ENCODE measurements around the gene SIX3. TPM values are rescaled to one million over a fixed set of nuclear protein-coding genes. Genes with fewer than 3 reads are reported as not detected.

SIX3 gene
- total RNA-seq, 1 experiment from 2014 or later = 0.07 TPM

DNA sequence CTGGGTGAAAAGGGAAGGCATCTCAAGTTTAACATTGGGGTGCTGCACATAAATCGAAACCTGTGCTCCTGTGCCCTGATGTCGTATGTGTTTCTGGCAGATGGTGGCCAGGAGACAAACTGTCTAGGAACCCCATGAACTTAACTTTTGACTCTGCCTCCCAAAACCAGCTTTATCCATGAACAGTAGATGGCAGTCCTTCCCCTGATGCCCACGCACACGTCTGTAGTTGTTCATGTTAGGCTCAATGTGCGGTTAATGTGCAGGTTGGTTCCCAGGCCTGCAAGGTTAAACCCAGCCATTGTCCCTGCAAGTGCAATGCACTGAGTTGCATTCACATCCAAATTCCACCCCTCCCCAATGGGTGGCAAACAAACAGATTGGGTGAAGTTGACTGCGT, 44.1 kb upstream of the SIX3 start:
- no peak overlapping the region for H3K4me3 ChIP-seq (ENCODE audit: low read length)
- CTCF ChIA-PET = no interaction called here

DNA sequence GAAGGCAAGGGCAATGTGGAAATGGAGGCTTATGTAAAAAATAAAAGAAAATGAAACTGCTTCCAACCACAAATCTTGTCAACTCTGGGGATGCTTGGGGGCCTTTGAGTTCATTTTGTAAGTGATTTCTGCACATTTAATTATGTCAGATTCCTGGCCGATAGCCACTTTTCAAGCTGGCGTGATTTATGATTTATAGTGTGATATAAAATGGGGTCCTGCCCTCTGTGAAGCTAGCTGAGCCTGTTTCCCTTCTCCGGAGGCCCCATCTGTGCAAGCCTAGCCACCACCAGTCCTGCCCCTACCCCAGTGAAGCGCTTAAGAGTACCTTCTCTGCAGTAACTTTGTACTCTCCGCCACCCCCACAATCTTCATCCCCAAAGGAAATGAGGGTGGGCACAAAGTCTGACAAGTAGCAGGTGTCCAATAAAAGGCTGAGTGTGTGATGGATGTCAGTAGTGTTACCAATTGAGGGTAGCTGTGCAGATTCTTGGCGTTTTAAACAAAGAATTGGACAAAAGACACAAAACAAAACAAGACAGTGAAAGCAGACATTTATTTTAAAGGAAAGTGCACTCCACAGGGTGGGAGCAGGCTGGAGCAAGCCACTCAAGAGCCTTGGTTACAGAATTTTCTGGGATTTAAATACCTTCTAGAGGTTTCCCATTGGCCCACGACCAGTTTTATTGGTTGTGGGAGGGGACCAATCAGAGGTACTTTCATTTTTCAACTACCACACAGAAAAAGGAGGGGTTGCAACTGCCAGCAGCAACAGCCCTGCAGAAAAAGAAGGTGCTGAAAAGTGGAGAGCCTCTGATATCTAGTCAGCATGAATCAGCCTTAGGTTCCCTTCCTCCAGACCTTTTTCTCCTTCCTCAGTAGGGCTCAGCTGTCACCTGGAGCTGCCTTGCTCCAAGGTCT, 39.0 kb upstream of the SIX3 start:
- no peaks in the 10 kb centered on the region for H3F3A ChIP-seq (ENCODE audit: low read length, unreplicated experiment)
- TF ChIP-seq EZH2 (IDR thresholded peaks at IDR 0.05; ENCODE audit: low read length, unreplicated experiment) = no peak
- TF ChIP-seq CTCF (conservative IDR thresholded peaks at IDR 0.05; ENCODE audit: low read depth, low read length) = no peak
- TF ChIP-seq EZH2phosphoT487 (IDR thresholded peaks at IDR 0.05; ENCODE audit: borderline replicate concordance, low read length) = no peak
- no peak overlapping the region for H3K9ac ChIP-seq (ENCODE audit: low read length)
- BruUV-seq (replicated peaks) = no TSS peak
- CTCF ChIA-PET = no interaction called here
- no peaks in the 10 kb centered on the region for H3K9me3 ChIP-seq (ENCODE audit: low read length)
- no peaks in the 10 kb centered on the region for H4K20me1 ChIP-seq (ENCODE audit: low read length)
- no peak overlapping the region for H3K4me3 ChIP-seq (ENCODE audit: low read length)
- no peak overlapping the region for H2AFZ ChIP-seq (ENCODE audit: low read length)
- no peaks in the 10 kb centered on the region for H3K4me1 ChIP-seq (ENCODE audit: insufficient read depth, low read length)
- intact Hi-C loops (cut with micrococcal nuclease) = no loop called here
- H3K36me3 ChIP-seq (ENCODE audit: low read depth, low read length) = no peaks in the 10 kb centered on the region
- no peak overlapping the region for H3K4me2 ChIP-seq (ENCODE audit: low read length)
- H3K27ac ChIP-seq (ENCODE audit: low read length) = no peak overlapping the region
- POLR2A ChIA-PET (ENCODE audit: unreplicated experiment) = no interaction called here
- ATAC-seq (no peak), DNase-seq (no peak)
- peaks cover 35% of the 10 kb centered on the region for H3K27me3 ChIP-seq (ENCODE audit: low read length)
- no peaks in the 10 kb centered on the region for H3K9me2 ChIP-seq (replicated peaks; ENCODE audit: low read length)
- no peaks in the 10 kb centered on the region for H3K79me2 ChIP-seq (ENCODE audit: low read length)

More for the DNA sequence above, 44.1 kb upstream of the SIX3 start:
- Histone ChIP-seq H3K4me2 (ENCODE audit: low read length) (no peak overlapping the region), H3K79me2 (ENCODE audit: low read length) (no peaks in the 10 kb centered on the region), H3K9ac (ENCODE audit: low read length) (no peak overlapping the region), H3K9me3 (ENCODE audit: low read length) (no peaks in the 10 kb centered on the region), H3K9me2 (replicated peaks; ENCODE audit: low read length) (no peaks in the 10 kb centered on the region), H3F3A (ENCODE audit: low read length, unreplicated experiment) (no peaks in the 10 kb centered on the region), H4K20me1 (ENCODE audit: low read length) (no peaks in the 10 kb centered on the region), H2AFZ (ENCODE audit: low read length) (no peak overlapping the region), H3K27me3 (ENCODE audit: low read length) (peaks cover 27% of the 10 kb centered on the region), H3K4me1 (ENCODE audit: insufficient read depth, low read length) (no peaks in the 10 kb centered on the region), H3K36me3 (ENCODE audit: low read depth, low read length) (no peaks in the 10 kb centered on the region), H3K27ac (ENCODE audit: low read length) (no peak overlapping the region)
- peak; percentile 32 for DNase-seq
- BruUV-seq (replicated peaks) = no TSS peak
- POLR2A ChIA-PET (ENCODE audit: unreplicated experiment) = no interaction called here
- ATAC-seq = no peak
- intact Hi-C loops (cut with micrococcal nuclease) = loop anchor here (1.0 kb wide), 1 partner anchor 58 kb away; no protein-coding TSS in a partner anchor
- TF ChIP-seq EZH2phosphoT487 (IDR thresholded peaks at IDR 0.05; ENCODE audit: borderline replicate concordance, low read length) (no peak), CTCF (conservative IDR thresholded peaks at IDR 0.05; ENCODE audit: low read depth, low read length) (peak; percentile 50), EZH2 (IDR thresholded peaks at IDR 0.05; ENCODE audit: low read length, unreplicated experiment) (no peak)

GRCh38 chr2:44904578-44904977, 36.9 kb upstream of the SIX3 start:
- H3K9ac ChIP-seq (ENCODE audit: low read length) = no peak overlapping the region
- no peaks in the 10 kb centered on the region for H3K9me3 ChIP-seq (ENCODE audit: low read length)
- DNase-seq = no peak
- intact Hi-C loops (cut with micrococcal nuclease) = no loop called here
- H3K27ac ChIP-seq (ENCODE audit: low read length) = no peak overlapping the region
- H3K36me3 ChIP-seq (ENCODE audit: low read depth, low read length) = no peaks in the 10 kb centered on the region
- ATAC-seq = no peak
- H4K20me1 ChIP-seq (ENCODE audit: low read length) = no peaks in the 10 kb centered on the region
- H3K4me2 ChIP-seq (ENCODE audit: low read length) = no peak overlapping the region
- no peaks in the 10 kb centered on the region for H3K4me1 ChIP-seq (ENCODE audit: insufficient read depth, low read length)
- no peaks in the 10 kb centered on the region for H3F3A ChIP-seq (ENCODE audit: low read length, unreplicated experiment)
- ChIA-PET CTCF (no interaction called here), POLR2A (ENCODE audit: unreplicated experiment) (no interaction called here)
- H2AFZ ChIP-seq (ENCODE audit: low read length) = no peak overlapping the region
- no peaks in the 10 kb centered on the region for H3K79me2 ChIP-seq (ENCODE audit: low read length)
- no peak overlapping the region for H3K4me3 ChIP-seq (ENCODE audit: low read length)
- H3K9me2 ChIP-seq (replicated peaks; ENCODE audit: low read length) = no peaks in the 10 kb centered on the region
- BruUV-seq (replicated peaks) = no TSS peak
- TF ChIP-seq EZH2 (IDR thresholded peaks at IDR 0.05; ENCODE audit: low read length, unreplicated experiment) (no peak), EZH2phosphoT487 (IDR thresholded peaks at IDR 0.05; ENCODE audit: borderline replicate concordance, low read length) (no peak), CTCF (conservative IDR thresholded peaks at IDR 0.05; ENCODE audit: low read depth, low read length) (no peak)
- H3K27me3 ChIP-seq (ENCODE audit: low read length) = peaks cover 28% of the 10 kb centered on the region
